SU-DHL-6 (cell line): Measurements from ENCODE around the gene CAMSAP1.

Experiments used
- H2AFZ ChIP-seq: fragments of 200-600 bp; sonication (generic); 2 replicates; pipeline ENCODE4 v1.6.1; 2014; ENCODE audit warnings: low read depth, mild to moderate bottlenecking, moderate library complexity, mixed read lengths, antibody characterized with exemption, low read length; ENCODE audit not compliant: severe bottlenecking
- H3F3A ChIP-seq: fragments of 200-600 bp; shearing (Covaris generic); 2 replicates; pipeline ENCODE4 v1.6.0; 2016; ENCODE audit warnings: antibody characterized with exemption, mild to moderate bottlenecking; ENCODE audit not compliant: insufficient read depth
- H3K27ac ChIP-seq: fragments of 200-600 bp; sonication (generic); 2 replicates; pipeline ENCODE4 v1.5.1; 2016; ENCODE audit warnings: low read depth, mild to moderate bottlenecking, low read length, moderate library complexity, mixed read lengths
- H3K27me3 ChIP-seq: fragments of 200-600 bp; sonication (generic), shearing (Covaris generic); 2 replicates; pipeline ENCODE4 v1.6.0; 2014; ENCODE audit warnings: mild to moderate bottlenecking, low read length
- H3K36me3 ChIP-seq: fragments of 200-600 bp; sonication (generic); 2 replicates; pipeline ENCODE4 v1.6.1; 2014; ENCODE audit warnings: mild to moderate bottlenecking, low read length, mixed read lengths
- H3K4me2 ChIP-seq: fragments of 300-600, 200-600 bp; shearing (Covaris generic), sonication (generic); 2 replicates; pipeline ENCODE4 v1.6.0; 2014; ENCODE audit warnings: low read length, low read depth, mild to moderate bottlenecking; ENCODE audit not compliant: poor library complexity, severe bottlenecking
- H3K4me3 ChIP-seq: fragments of 200-600 bp; sonication (generic); 2 replicates; pipeline ENCODE4 v1.5.1; 2014; ENCODE audit warnings: antibody characterized with exemption, low read length, mild to moderate bottlenecking, mixed read lengths; ENCODE audit not compliant: insufficient read depth, poor library complexity, severe bottlenecking
- H3K79me2 ChIP-seq: fragments of 200-600 bp; sonication (generic); 2 replicates; pipeline ENCODE4 v1.6.1; 2014; ENCODE audit warnings: mild to moderate bottlenecking, low read length, moderate library complexity; ENCODE audit not compliant: insufficient read depth
- H3K9ac ChIP-seq: fragments of 200-600 bp; sonication (generic); 2 replicates; pipeline ENCODE4 v1.7.0; 2014; ENCODE audit warnings: mild to moderate bottlenecking, low read length
- H3K9me2 ChIP-seq: fragments of 200-600 bp; sonication (generic); replicated peaks from 2 replicates; pipeline ENCODE4 v1.6.1; 2014; ENCODE audit warnings: low read length; ENCODE audit not compliant: insufficient read depth
- H3K9me3 ChIP-seq: fragments of 200-600 bp; sonication (generic); 2 replicates; pipeline ENCODE4 v1.6.1; 2014; ENCODE audit warnings: low read length, mixed read lengths; ENCODE audit not compliant: insufficient read depth
- H4K20me1 ChIP-seq: fragments of 200-600 bp; sonication (generic); 2 replicates; pipeline ENCODE4 v1.6.1; 2014; ENCODE audit warnings: low read depth, mild to moderate bottlenecking, antibody characterized with exemption, low read length, moderate library complexity, mixed read lengths
- EZH2phosphoT487 ChIP-seq: fragments of 200-600 bp; sonication (generic), shearing (Covaris generic); conservative IDR thresholded peaks from 2 replicates; pipeline ENCODE4 v1.6.1; 2018; ENCODE audit warnings: mild to moderate bottlenecking, antibody characterized with exemption, low read length, moderate library complexity, mixed read lengths
- TF ChIP-seq, protein P1 (sequence below): fragments of 200-600 bp; sonication (generic); IDR thresholded peaks from one replicate; pipeline ENCODE4 v1.5.1; 2017; ENCODE audit warnings: antibody characterized with exemption, mild to moderate bottlenecking, low read length, moderate library complexity; ENCODE audit not compliant: insufficient read depth, poor library complexity, severe bottlenecking

The CAMSAP1 gene

DNA sequence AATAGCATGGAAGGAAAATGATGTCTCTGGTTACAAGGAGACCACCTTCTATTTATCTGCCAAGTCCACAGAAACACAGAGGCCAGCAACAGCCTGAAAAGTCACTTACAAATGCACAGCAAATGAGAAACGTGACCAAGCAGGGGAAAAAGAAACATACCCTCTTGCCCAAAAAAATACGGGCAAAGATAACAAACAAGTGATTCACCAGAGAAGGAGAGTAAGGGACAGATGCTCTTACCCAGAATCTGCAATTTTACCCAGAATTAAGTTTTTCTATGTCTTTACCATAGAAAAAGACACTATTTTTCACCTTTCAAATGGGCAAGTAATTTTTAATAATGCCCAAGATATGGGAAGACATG lies 28.1 kb downstream of the CAMSAP1 start:
- Histone ChIP-seq H3K4me3 (no peak overlapping the region), H3K9me2 (no peaks in the 10 kb centered on the region), H2AFZ (no peak overlapping the region), H3K4me2 (no peak overlapping the region), H3K9me3 (no peaks in the 10 kb centered on the region), H4K20me1 (peaks cover 23% of the 10 kb centered on the region), H3K27ac (no peak overlapping the region), H3K79me2 (peaks cover 84% of the 10 kb centered on the region), H3K27me3 (no peaks in the 10 kb centered on the region), H3K36me3 (no peaks in the 10 kb centered on the region), H3F3A (no peaks in the 10 kb centered on the region), H3K9ac (no peak overlapping the region)
- TF ChIP-seq EZH2phosphoT487, result no peak
- TF ChIP-seq, protein P1, sequence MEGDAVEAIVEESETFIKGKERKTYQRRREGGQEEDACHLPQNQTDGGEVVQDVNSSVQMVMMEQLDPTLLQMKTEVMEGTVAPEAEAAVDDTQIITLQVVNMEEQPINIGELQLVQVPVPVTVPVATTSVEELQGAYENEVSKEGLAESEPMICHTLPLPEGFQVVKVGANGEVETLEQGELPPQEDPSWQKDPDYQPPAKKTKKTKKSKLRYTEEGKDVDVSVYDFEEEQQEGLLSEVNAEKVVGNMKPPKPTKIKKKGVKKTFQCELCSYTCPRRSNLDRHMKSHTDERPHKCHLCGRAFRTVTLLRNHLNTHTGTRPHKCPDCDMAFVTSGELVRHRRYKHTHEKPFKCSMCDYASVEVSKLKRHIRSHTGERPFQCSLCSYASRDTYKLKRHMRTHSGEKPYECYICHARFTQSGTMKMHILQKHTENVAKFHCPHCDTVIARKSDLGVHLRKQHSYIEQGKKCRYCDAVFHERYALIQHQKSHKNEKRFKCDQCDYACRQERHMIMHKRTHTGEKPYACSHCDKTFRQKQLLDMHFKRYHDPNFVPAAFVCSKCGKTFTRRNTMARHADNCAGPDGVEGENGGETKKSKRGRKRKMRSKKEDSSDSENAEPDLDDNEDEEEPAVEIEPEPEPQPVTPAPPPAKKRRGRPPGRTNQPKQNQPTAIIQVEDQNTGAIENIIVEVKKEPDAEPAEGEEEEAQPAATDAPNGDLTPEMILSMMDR, result no peak

GRCh38 chr9:135878528-135879236 lies 28.7 kb downstream of the CAMSAP1 start:
- no peak overlapping the region for H3K9ac ChIP-seq
- H4K20me1 ChIP-seq, result peaks cover 25% of the 10 kb centered on the region
- no peaks in the 10 kb centered on the region for H3K9me3 ChIP-seq
- no peaks in the 10 kb centered on the region for H3K36me3 ChIP-seq
- TF ChIP-seq, protein P1, result no peak
- TF ChIP-seq EZH2phosphoT487, result no peak
- no peak overlapping the region for H3K4me3 ChIP-seq
- H3K27ac ChIP-seq, result no peak overlapping the region
- no peaks in the 10 kb centered on the region for H3K9me2 ChIP-seq
- no peak overlapping the region for H2AFZ ChIP-seq
- H3K4me2 ChIP-seq, result no peak overlapping the region
- peaks cover 84% of the 10 kb centered on the region for H3K79me2 ChIP-seq
- no peaks in the 10 kb centered on the region for H3F3A ChIP-seq
- H3K27me3 ChIP-seq, result no peaks in the 10 kb centered on the region

- H3K9ac ChIP-seq, result no peak overlapping the region
- peaks cover 81% of the 10 kb centered on the region for H3K79me2 ChIP-seq
- no peak for TF ChIP-seq EZH2phosphoT487
- TF ChIP-seq, protein P1, result no peak
- H3K36me3 ChIP-seq, result no peaks in the 10 kb centered on the region
- H3K27me3 ChIP-seq, result no peaks in the 10 kb centered on the region
- H3K27ac ChIP-seq, result no peak overlapping the region
- H3K9me2 ChIP-seq, result no peaks in the 10 kb centered on the region
- H3K4me2 ChIP-seq, result no peak overlapping the region
- no peaks in the 10 kb centered on the region for H3K9me3 ChIP-seq
- peaks cover 22% of the 10 kb centered on the region for H4K20me1 ChIP-seq
- H2AFZ ChIP-seq, result no peak overlapping the region
- no peak overlapping the region for H3K4me3 ChIP-seq
- no peaks in the 10 kb centered on the region for H3F3A ChIP-seq
These were observed 29.4 kb downstream of the CAMSAP1 start for GRCh38 chr9:135877791-135878527.
